Stimulated activated CD4-positive, alpha-beta T cell treated with anti-CD3 and anti-CD28 coated beads, TNF-alpha, amount 100 ng/mL, for 1 hour (primary cell): ENCODE results near the gene CHRNA5.

Experiments used
- DNase-seq, 3 donors: peaks; one replicate each; pipeline ENCODE4 v3.0.0-alpha.2; 2020; ENCODE audit warnings: low read depth in 3 of 3, low spot score in 1 of 3

CHRNA5 gene

GRCh38 chr15:78619022-78619950, 54.0 kb downstream of the CHRNA5 start:
- DNase-seq: no peak

DNA sequence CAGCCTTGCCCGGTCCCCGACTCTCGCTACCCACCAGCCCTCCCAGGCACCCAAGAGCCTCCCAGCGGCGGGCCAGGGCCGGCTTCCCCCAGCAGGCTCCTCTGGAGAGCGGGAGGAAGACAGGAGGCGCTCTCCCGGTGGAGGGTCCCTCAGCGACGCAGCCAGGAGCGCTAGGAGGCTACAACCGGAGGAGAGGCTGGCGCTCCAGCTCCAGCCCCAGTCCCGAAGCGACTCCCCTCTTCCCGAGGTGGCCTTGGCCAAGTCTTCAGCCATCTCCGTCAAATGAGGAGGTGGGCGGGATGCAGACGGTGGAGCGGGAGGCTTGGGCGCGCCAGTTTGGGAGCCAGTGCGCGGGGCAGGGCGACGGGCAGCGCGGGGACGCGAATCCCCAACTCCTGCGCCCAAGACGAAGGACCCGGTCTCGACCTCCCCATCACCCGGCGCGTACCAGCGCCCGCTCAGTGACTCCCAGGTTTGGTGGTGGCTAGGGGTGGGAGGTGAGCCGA, 54.8 kb downstream of the CHRNA5 start:
- no peak for DNase-seq

DNA sequence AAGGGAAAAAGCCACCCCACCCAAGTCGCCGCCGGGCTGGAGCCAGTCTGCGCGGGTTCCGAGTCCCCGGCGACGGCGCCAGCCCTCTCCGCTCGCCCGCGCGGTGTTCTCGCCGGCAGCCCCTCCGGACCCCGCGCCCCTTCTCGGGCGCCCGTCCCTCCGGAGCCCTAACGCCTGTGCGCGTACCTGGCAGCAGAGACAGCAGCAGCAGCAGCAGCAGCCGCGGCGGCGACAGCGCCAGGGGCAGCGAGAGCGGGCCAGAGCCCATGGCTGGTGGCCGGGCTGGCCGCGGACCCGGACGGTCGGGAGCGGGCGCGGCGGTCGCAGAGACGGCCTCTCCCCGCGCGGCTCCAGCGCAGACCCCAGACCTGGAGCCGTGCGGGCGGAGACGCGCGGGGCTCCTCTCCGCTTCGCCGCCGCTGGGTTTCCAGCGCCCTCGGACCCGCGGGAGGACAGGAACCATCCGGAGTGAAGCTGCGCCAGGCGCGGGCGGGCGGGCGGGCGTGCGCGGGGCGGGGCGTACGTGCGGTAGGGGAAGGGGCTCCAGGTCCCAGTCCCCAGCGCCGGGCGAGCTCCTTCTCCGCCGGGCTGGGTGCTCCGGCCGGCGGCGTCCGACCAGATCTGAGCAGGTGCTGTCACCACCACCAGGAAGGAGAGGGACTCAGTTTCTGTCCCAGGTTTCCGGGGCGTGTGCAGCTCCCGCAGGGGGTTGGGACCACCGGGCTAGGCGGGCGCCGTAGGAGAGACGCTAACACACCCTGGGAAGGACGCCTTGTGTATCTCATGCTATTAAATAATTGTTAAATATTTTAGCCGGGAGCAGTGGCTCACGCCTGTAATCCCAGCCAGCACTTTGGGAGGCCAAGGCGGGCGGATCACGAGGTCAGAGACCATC, 55.5 kb downstream of the CHRNA5 start, which contains the start of gene CHRNA3:
TSS of gene CHRNA3 (minus strand) at position 470 of the 895 bp plus-strand sequence. CDS start at position 268, 202 bp downstream.
- no peak for DNase-seq

GRCh38 chr15:78621810-78622402, 56.6 kb downstream of the CHRNA5 start:
- no peak for DNase-seq

- no peak for DNase-seq
Measured at GRCh38 chr15:78623786-78624497, 58.6 kb downstream of the CHRNA5 start.

DNA sequence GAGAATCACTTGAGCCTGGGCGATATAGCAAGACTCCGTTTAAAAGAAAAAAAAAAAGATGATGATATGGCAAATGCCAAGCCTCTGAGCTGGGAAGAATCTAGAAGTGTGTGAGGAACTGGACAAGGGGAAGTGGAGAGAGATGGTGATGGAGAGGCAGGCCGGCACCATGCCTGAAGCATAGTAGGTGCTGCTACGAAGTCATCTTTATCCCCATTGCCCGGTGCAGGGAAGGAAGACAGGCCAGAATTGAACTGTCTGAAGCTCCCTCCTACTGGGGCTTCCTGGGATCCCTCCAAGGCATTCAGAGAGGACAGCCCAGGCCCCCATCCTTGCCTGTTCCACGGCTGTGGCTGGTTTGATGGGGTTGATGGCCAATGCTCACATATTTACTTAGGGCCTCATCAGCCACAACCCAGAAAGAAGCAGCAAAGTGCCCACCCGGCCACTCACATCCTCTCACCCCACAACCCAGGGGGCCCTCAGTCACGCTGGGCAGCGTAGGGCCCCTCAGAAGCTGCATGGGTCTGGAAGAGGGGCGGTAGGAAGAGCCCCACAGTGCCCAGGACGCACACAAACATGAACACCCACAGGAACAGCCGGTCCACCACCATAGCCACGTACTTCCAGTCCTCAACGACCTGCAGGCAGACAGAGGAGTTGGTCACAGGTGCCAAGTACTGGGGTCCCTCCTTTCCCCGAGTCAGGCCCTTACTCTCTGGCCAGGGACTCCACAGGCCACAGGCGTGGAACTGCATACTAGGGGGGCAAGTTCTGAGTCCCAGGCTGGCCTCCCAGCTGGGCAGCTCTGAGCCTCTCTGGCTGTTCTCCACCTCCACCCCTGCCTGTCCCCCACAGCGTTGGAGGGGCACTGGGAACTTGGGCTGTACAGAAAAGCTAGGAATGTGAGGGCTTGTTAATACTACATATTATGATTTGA, 59.6 kb downstream of the CHRNA5 start:
- DNase-seq: no peak

DNA sequence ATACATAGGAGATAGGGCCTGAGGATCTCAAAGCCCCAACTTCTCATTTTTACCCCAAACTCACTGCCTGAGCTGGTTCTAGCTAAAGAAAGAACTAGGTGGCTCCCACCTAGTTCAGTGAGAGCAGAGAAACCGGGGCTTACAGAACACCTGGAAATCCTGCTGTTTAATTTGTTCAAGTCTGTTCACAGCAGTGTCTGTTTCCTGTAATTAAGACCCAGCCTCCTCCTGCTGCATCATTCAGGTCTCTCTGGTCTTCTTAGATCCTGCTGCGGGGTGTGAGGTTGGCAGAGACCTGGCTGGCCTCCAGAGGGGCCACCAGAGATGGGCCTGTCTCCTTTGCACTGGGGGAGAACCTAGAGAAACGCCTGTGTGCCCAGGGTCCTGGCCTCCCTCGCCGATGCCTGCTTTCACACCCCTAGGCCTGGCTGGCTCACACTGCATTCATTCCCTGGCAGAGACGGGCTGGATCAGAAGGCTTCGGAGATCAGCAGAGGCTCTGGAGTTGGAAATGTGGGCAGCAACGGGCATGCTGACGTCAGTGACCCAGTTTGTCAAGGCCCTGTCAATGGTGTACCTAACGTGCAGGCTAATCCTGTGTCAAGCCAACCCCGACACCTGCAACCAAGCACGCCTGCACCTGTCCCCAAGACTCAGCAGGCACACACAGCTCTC, 60.4 kb downstream of the CHRNA5 start:
- no peak for DNase-seq

DNA sequence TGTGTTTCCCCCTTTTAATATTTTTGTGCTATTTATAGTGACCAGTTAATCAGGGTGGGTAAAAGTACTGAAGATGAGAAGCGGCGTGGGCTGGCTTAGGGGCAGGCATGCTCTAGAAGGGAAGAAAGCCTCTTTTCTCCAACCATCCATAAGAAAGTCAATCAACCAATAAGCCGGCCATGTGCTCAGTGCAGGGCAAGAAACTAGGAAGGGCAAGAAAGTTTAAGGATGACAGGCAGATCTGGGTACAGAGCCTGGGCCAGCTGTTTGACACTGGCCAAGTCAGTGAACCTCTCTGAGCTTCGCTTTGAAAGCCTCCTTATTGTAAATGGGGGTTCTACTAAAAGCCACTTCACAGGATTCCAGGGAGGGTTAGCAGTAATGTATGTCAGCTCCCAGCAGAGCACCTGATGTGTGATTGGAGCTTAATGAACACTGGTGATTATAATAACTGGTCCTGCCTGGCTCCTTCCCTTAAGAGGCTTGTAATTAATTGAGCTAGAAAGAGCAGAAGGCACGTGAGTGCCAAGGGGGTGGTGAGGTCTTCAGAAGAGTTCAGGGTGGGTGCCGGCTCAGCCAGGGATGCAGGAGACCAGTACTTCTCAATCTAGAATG, 61.2 kb downstream of the CHRNA5 start:
- DNase-seq: no peak

DNA sequence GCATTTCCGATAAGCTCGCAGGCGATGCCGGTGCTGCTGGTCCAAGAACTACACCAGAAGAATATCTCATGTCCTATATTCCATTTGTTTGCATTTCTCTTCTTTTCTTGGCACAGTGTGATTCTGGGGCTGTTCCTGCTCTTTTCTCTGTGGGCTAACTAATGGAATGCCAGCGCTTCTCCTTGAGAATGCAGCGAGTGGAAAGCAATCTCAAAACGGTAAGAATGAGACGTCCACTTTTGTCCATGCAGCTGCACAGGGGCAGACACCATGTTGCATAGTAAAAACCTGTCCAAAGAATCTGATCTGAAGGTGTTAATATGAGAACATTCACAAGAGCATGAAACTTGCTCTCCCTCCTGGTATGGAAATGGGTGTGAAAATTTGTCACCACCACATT, 62.0 kb downstream of the CHRNA5 start:
- DNase-seq: no peak

DNA sequence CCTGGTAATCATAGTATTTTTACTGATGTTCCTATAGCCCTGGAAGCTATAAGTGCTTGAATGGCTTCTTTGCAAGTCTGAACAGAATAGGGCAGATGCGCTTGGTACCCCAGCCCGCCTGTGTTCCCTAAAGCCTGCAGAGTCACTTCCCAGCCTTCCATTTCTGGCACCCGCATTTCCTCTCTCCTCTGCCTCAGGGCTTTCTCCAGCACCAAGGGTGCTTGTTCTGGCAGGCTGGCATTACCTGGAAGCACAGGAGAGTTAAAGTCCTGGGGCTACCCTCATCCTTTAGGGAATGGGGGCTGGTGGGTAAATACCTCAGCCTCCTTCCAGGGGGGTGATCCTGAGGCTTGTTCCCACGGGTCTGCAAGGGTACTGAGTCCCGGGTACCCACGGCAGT, 62.9 kb downstream of the CHRNA5 start:
- DNase-seq: no peak

- no peak for DNase-seq
Measured at GRCh38 chr15:78629031-78629715, 63.9 kb downstream of the CHRNA5 start.

DNA sequence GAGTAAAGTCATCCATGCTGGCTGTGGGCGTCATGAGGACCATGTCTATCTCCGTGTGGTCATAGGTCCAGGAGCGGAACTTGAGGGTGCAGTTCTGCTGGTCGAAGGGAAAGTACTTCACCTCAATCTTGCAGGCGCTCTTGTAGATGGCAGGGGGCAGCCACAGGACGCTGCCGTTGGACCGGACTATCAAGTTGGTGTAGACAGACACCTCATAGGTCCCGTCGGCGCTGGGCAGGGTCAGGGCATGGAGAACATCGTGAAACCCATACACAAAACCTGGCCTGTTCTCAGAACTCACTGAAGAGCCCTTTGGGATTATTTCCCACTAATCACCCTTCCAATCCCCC, 64.4 kb downstream of the CHRNA5 start:
- no peak for DNase-seq

GRCh38 chr15:78630886-78631633, 65.7 kb downstream of the CHRNA5 start:
- no peak for DNase-seq

DNA sequence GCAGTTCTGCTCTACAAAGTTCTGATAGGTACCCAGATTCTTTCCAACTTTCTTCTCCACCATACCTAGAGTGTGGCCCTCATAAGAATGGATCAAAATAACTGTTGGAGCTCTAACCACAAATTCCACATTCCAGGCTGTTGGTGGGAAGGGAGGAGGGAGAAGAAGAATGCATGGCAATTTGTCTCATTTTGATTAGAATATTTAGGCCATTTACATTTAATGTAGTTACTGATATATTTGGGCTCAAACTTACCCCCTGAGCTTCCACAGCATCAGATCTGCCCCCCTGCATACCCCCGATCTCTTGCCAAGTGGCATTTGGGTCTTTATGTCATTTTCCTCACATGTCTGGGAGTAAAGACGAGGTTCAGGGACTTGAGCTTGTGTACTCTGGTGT, 68.0 kb downstream of the CHRNA5 start:
- no peak for DNase-seq

DNA sequence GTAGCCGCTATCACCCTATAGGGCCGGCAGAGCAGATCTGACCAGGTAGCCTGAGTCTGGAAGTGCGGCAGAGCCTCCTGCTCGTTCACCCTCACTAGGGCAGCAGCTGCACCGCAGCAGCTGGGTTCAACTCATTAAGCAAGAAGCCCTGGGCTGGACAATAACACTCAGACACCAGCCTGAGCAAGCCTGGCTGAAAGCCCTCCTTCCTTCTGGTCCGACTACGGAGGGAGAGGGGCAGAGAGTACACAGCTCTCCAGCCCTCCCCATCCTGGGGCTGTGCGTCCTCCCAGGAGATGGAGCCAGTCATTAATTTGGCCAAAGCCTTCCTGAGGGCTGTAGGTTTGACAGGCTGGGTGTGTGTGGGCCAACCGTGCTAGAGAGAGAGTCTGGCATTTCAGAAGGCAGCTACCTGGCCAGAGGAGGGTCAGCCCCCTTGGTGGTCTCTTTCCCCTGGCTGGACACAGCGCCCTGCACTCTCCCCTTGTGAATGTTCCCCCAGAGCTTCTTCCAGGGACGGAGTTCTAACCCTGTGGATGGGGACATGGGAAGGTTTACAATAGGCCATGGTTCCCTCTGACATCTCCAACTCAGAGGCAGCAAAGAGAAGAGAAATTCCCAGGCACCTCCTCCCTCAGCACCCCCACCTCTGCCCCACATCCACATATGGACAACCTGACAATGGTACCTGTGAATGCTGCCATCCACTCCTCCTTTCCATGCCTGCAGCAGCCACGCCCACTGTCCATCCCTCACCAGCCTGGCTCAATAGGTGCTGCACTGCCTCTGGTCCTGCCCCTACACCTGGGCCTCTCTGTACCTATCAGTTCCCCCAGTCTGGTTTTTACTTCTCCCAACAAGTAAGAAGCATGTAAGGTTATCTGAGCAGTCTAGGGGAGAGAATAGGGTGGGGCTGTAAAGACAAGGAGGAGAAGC, 69.2 kb downstream of the CHRNA5 start:
- no peak for DNase-seq

GRCh38 chr15:78635346-78635745, 70.0 kb downstream of the CHRNA5 start:
- no peak for DNase-seq
